G401.6 (cell line): ENCODE results near the gene HELZ.

Experiments
- FAIRE-seq: peaks from 2 replicates; lab custom pipeline; 2012; peaks lifted over from hg19 to GRCh38; lab: Jason Lieb, UNC

HELZ gene

DNA sequence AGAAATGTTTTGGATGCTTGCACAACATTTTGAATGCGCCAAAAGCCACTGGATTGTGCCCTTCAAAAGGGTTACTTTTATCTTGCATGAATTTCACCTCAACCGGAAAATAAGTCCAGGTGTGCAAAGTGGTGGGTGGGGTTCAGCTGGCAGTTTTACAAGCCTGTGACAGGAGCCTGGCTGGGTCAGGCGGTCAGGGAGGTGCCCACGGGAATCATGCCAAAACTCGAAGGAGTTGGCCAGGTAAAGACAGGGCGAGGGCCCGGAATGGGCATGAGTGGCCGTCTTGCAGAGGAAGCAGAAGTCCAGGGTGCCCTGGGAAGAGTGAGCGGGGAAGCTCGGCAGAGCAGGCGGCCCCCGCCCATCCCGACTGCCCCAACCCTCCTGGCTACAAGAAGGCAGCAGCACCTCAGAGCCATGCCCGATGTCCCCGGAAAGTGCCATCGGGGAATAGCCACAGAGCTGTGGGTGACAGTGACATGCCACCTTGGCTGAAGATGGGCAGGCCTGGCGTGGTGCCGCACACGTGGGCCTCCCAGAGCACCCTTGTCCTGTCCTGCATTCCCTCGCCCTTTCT, 219.7 kb downstream of the HELZ start:
- FAIRE-seq: no peak

GRCh38 chr17:67024736-67025135, 220.3 kb downstream of the HELZ start:
- no peak for FAIRE-seq

DNA sequence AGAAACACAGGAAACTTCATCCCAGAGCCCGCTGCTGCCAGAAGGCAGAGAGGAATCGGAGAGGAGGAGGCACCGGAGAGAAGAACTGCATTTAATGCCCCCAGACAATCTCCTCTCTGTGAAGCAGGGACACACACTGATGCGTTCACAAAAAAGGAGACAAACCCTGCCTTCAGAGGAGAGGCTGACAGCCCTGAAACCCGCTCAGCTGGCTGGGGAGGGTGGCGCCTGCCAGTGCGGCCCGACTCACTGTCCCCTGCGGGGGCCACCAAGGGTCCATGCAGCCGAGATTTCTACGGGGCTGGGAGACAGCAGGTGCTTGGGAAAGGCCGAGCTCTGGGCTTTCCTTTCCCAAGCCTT, 222.6 kb downstream of the HELZ start:
- FAIRE-seq: no peak

DNA sequence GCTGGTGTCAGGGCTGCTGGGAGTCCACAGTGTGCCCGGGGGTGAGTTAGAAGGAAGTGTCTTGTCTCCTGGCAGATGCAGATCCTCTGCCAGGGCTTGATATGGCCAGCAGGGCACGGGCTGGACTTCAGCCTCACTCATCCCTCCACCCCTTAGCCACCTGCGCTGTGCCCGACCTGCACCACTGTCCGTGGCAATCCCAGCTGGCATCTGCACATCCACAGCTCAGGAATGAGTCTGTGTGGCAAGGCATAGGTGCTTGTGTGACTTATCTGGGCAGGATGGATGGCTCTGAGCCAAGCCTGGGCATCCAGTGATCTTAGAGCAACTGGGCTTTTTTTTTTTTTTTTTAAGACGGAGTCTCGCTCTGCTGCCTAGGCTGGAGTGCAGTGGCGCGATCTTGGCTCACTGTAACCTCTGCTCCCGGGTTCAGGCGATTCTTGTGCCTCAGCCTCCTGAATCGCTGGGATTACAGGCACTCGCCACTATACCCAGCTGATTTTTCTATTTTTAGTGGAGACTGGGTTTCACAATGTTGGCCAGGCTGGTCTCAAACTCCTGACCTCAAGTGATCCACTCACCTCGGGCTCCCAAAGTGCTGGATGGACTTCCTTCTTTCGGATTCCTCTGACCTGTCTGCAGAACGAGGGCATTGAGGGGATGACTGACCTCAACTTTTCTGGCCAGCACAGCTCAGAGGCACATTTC, 223.1 kb downstream of the HELZ start:
- no peak for FAIRE-seq

DNA sequence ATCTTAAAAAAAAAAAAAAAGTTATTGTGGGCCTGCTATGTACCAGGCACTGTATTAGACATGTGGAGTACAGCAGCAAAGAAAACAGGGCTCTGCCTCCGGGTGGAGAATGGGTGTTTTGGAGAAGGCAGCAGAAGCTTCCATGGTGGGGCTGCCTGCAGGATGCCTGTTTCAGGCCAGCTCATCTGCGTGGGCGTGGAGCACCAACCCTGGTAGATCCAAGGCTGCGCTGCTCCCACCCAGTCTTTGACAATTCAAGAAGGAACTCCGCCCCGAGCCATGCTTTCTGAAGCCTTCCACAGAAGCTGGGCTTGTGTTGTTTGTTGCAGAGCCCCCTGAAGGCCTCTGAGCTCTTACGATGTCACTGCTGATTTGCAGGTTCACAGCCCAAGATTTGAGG, 223.8 kb downstream of the HELZ start:
- FAIRE-seq: no peak
